Astrocyte of the spinal cord (primary cell): ENCODE results near the gene SYCP2.

Source experiments
- DNase-seq: peaks from one replicate; pipeline ENCODE4 v3.0.0; 2011; ENCODE audit warnings: low read depth, low spot score
- H3K4me3 ChIP-seq: 2 replicates; pipeline ENCODE4 v1.5.1; 2011; ENCODE audit warnings: low read depth, mild to moderate bottlenecking, low read length, moderate library complexity
- CTCF ChIP-seq: IDR thresholded peaks from 2 replicates; pipeline ENCODE4 v1.5.1; 2012; ENCODE audit warnings: low read depth, mild to moderate bottlenecking, low read length, inconsistent platforms
- in situ Hi-C: cut with HindIII; loops from 2 replicates; pipeline ENCODE4 v1.10.0; 2017; ENCODE audit warnings: low sequenced_read_pairs

The SYCP2 gene

GRCh38 chr20:59821201-59821600 lies 112.2 kb downstream of the SYCP2 start:
- no peak overlapping the region for H3K4me3 ChIP-seq
- no peak for TF ChIP-seq CTCF
- no peak for DNase-seq
- in situ Hi-C loops = no loop called here

- no peak for TF ChIP-seq CTCF
- DNase-seq = no peak
- in situ Hi-C loops = no loop called here
- H3K4me3 ChIP-seq = no peak overlapping the region
Observed at GRCh38 chr20:59820204-59821041, 113.0 kb downstream of the SYCP2 start.

GRCh38 chr20:59819496-59820203 lies 113.8 kb downstream of the SYCP2 start:
- TF ChIP-seq CTCF = no peak
- in situ Hi-C loops = no loop called here
- DNase-seq = no peak
- H3K4me3 ChIP-seq = no peak overlapping the region

- in situ Hi-C loops = no loop called here
- DNase-seq = no peak
- no peak overlapping the region for H3K4me3 ChIP-seq
- no peak for TF ChIP-seq CTCF
Observed at GRCh38 chr20:59818911-59819310, 114.5 kb downstream of the SYCP2 start.

GRCh38 chr20:59817846-59818615 lies 115.4 kb downstream of the SYCP2 start:
- no peak for TF ChIP-seq CTCF
- no peak for DNase-seq
- no peak overlapping the region for H3K4me3 ChIP-seq
- in situ Hi-C loops = no loop called here

GRCh38 chr20:59817406-59817805 lies 116.0 kb downstream of the SYCP2 start:
- no peak for DNase-seq
- no peak for TF ChIP-seq CTCF
- H3K4me3 ChIP-seq = no peak overlapping the region
- in situ Hi-C loops = no loop called here
